Effector memory CD4-positive, alpha-beta T cell (primary cell): ENCODE measurements around the gene MTHFR.

Source experiments
- DNase-seq, 3 donors: peaks; one replicate each; pipeline ENCODE4 v3.0.0-alpha.2; 2020
- H3K27ac ChIP-seq: 2 replicates; pipeline ENCODE4 v1.7.0; 2013; ENCODE audit warnings: mild to moderate bottlenecking, low read length, moderate library complexity; ENCODE audit not compliant: insufficient read depth, poor library complexity, severe bottlenecking
- H3K27me3 ChIP-seq: replicated peaks from 2 replicates; pipeline ENCODE4 v1.7.0; 2013; ENCODE audit warnings: mild to moderate bottlenecking, low read length; ENCODE audit not compliant: insufficient read depth, control insufficient read depth, poor library complexity, severe bottlenecking
- H3K36me3 ChIP-seq: 2 replicates; pipeline ENCODE4 v1.7.0; 2013; ENCODE audit warnings: mild to moderate bottlenecking, low read length, moderate library complexity; ENCODE audit not compliant: control insufficient read depth, insufficient read depth
- H3K4me1 ChIP-seq: 2 replicates; pipeline ENCODE4 v1.7.0; 2013; ENCODE audit warnings: low read length, mild to moderate bottlenecking; ENCODE audit not compliant: control insufficient read depth, insufficient read depth, poor library complexity, severe bottlenecking
- H3K4me3 ChIP-seq: 2 replicates; pipeline ENCODE4 v1.7.0; 2013; ENCODE audit warnings: low read length, low read depth, mild to moderate bottlenecking; ENCODE audit not compliant: insufficient read depth, poor library complexity, severe bottlenecking
- H3K9me3 ChIP-seq: 2 replicates; pipeline ENCODE4 v1.7.0; 2013; ENCODE audit warnings: mild to moderate bottlenecking, low read length, moderate library complexity; ENCODE audit not compliant: control insufficient read depth

The MTHFR gene

GRCh38 chr1:11744287-11744686, 61.5 kb downstream of the MTHFR start:
- Histone ChIP-seq H3K27ac (no peak overlapping the region), H3K27me3 (no peaks in the 10 kb centered on the region), H3K36me3 (peaks cover 8% of the 10 kb centered on the region), H3K4me3 (no peak overlapping the region), H3K4me1 (peaks cover 21% of the 10 kb centered on the region), H3K9me3 (no peaks in the 10 kb centered on the region)
- DNase-seq = no peak

DNA sequence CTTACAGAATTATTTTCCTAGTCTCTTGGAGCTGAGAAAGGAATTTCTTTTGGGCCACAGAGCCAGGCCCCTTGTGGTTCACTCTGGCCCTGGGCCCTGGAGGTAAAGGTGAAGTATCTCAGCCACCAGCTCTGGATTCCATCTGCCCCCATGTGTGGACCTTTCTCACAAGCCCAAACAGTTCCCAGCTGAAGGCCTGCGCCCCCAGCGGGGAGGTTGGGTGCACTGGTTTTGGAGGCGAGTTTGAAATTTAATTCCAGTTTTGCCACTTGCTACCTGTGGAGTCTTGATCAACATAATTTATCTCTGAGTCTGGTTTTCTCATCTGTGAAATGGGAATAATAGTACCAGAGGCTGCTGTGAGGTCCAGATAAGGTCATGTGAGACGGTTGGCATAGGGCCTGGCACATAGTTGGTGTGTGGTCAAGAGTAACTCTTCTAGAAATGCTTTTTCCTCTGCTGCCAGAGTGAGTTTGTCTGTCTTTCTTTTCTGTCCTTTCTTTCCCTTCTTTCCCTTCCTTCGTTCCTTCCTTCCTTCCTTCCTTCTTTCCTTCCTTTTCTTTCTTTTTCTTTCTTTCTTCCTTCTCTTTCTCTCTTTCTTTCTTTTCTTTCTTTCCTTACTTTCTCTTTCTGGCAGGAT, 63.7 kb downstream of the MTHFR start:
- no peak overlapping the region for H3K27ac ChIP-seq
- no peaks in the 10 kb centered on the region for H3K27me3 ChIP-seq
- no peak for DNase-seq
- H3K36me3 ChIP-seq = peaks cover 8% of the 10 kb centered on the region
- H3K4me1 ChIP-seq = peaks cover 36% of the 10 kb centered on the region
- no peaks in the 10 kb centered on the region for H3K9me3 ChIP-seq
- no peak overlapping the region for H3K4me3 ChIP-seq

DNA sequence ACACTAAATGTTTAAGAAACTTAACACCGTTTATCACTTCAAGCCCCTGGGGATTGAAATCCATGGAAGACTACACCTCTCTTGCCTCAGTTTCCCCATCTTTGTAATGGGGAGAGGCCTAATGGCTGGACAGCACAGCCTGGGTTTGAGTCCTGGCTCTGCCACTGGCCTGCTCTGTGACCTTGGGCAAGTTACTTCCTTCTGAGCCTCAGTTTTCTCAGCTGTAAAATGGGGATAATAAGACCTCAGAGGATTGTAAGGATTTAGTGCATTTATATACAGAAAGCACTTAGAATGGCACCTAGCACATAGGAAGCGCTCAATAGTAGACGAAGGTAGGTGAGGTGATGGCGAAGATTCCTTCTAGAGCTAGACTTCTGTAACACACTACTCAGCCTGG, 64.3 kb downstream of the MTHFR start:
- no peak overlapping the region for H3K27ac ChIP-seq
- H3K27me3 ChIP-seq = no peaks in the 10 kb centered on the region
- no peak for DNase-seq
- H3K4me1 ChIP-seq = peaks cover 41% of the 10 kb centered on the region
- no peaks in the 10 kb centered on the region for H3K9me3 ChIP-seq
- no peak overlapping the region for H3K4me3 ChIP-seq
- peaks cover 8% of the 10 kb centered on the region for H3K36me3 ChIP-seq

DNA sequence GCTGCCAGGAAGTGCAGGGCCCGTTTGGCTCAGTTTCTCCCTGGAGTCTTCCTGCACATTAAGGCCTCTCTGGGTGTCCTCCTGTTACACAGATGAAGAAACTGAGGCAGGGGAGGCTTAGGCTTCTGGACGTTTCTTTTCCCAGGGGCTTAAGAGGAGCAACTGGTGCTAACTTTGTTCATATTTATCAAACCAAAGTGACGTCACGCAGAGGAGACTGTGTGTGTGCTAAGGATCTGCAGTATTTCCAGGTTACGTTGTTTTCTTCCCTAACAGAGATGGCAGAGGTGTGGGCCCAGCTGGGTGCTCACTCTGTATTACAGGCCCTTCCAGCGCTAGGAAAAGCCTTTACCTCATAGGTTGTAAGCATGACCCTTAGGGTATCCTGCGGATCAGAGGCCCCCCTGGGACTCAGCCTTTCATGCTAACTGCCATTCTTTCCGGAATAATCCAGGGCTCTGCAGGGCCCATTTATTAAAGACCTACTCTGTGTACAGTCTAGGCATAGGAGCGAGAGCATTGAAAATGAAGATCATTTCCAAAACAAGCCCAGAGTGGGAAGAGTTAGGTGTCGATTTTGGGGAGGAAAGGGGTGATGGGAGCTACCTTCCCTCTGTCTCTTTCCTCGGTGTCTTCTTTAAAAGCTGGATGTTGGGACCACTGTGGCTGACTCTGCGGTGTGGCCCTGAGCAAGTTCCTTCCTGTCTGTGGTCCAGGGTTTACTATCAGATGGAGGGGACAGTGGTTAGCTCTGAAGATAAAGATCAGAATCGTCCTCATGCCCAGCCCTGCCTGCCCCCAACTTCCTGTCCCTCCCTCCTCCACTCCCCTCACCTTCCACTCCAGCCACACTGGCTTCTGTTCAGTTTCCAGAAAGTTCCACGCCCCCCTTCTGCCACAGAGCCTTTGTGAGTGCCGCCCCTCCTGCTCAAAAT, 65.2 kb downstream of the MTHFR start:
- Histone ChIP-seq H3K9me3 (no peaks in the 10 kb centered on the region), H3K27ac (no peak overlapping the region), H3K4me3 (no peak overlapping the region), H3K27me3 (no peaks in the 10 kb centered on the region), H3K36me3 (peaks cover 4% of the 10 kb centered on the region), H3K4me1 (peaks cover 47% of the 10 kb centered on the region)
- DNase-seq = peak in 2 of 3 donors; percentile 15 to 21

- H3K36me3 ChIP-seq = no peaks in the 10 kb centered on the region
- H3K27ac ChIP-seq = no peak overlapping the region
- no peak for DNase-seq
- H3K4me3 ChIP-seq = no peak overlapping the region
- H3K9me3 ChIP-seq = no peaks in the 10 kb centered on the region
- no peaks in the 10 kb centered on the region for H3K27me3 ChIP-seq
- H3K4me1 ChIP-seq = peaks cover 47% of the 10 kb centered on the region
These were observed 67.0 kb downstream of the MTHFR start for GRCh38 chr1:11738783-11739182.

- no peaks in the 10 kb centered on the region for H3K9me3 ChIP-seq
- no peak for DNase-seq
- H3K27me3 ChIP-seq = no peaks in the 10 kb centered on the region
- H3K27ac ChIP-seq = no peak overlapping the region
- H3K4me3 ChIP-seq = no peak overlapping the region
- H3K36me3 ChIP-seq = no peaks in the 10 kb centered on the region
- peaks cover 47% of the 10 kb centered on the region for H3K4me1 ChIP-seq
These were observed 67.7 kb downstream of the MTHFR start for GRCh38 chr1:11738096-11738495.

GRCh38 chr1:11736746-11737639, 68.8 kb downstream of the MTHFR start:
- Histone ChIP-seq H3K4me1 (peaks cover 47% of the 10 kb centered on the region), H3K4me3 (peak overlapping the region; percentile 97), H3K27me3 (no peaks in the 10 kb centered on the region), H3K27ac (peak overlapping the region; percentile 78), H3K9me3 (no peaks in the 10 kb centered on the region), H3K36me3 (no peaks in the 10 kb centered on the region)
- DNase-seq = peak; percentile 9 to 20 (median 20)

DNA sequence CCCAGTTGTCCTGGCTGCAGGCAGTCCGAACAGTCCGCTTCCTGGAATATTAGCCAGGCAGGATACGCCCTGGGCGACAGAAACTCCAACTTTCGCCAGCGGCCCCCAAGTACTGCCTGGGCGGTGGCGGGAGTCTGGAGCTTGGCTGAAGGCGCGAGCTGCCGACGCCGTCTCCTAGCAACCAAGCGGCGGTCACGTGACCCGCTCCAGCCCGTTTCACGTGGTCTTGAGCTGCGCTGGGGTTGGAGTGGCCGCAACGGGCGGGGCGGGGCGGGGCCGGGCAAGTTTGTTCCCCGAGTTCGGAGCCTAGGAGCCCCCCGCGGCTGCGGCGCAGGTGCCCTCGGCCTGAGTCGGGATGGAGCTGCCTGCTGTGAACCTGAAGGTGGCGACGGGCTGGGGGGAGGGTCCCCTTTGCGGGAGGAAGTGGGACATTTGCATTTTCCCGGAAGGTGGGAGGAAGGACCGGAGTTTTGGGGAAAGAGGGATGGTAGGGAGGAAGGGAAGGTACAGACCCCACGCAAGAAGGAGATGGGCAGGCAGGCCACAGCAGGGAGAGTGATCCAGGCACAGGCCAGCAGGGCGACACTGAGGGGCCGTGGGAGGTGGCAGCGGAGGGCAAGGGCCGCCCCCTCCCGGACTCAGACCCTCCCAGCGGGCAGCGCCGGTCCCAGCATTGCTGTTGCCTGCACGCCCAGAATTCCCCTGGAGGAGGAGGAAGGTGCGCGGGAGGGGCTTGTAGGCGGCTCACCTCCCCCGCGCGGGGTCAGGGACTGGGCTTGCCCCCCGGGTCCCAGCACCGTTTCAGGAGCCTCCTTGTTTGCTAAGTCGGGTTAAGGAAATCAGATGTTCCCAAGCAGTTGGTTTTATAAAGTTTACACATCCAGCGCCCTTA, 69.7 kb downstream of the MTHFR start, which contains the start of gene AGTRAP:
Gene AGTRAP (plus strand): TSS at position 283 of the 892 bp plus-strand sequence. CDS start 73 bp downstream, at position 356.
- H3K4me3 ChIP-seq = peak within 1 kb of the TSS; percentile 97
- H3K9me3 ChIP-seq = no peaks in the 10 kb centered on the region
- H3K36me3 ChIP-seq = no peaks in the 10 kb centered on the region
- H3K4me1 ChIP-seq = peaks cover 38% of the 10 kb centered on the region
- DNase-seq = peak; percentile 75 to 87 (median 78)
- H3K27ac ChIP-seq = peak within 1 kb of the TSS; percentile 78
- no peaks in the 10 kb centered on the region for H3K27me3 ChIP-seq
